ENCODE data around the gene PTPN1.
"Not testable (repeated sequence)": the region's sequence is repeated elsewhere in the genome, so short reads cannot be mapped to it uniquely, and the experiment has no call there.

PTPN1 gene

DNA sequence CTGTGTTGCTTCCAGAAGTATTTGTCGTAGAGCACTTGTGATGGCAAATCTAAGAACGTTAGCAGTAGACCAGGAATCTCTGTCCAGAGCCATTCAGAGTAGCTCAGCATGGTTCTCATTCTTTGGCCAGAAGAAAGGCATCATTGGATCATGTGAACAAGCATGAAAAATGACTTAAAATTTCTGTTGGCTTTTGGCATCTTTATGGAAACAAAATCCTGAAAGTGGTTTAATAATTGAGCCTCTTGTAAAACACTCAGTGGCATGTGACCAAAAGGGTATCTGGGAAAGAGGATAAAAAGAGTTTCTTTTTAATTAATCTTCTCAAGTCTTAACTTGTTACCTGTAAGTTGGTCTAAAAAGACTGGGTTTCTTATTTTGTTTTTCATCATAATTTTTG, 55.2 kb downstream of the PTPN1 start:
- Mint-ChIP-seq H3K4me1 (peaks cover 35% of the 10 kb centered on the region), H3K4me3 (no peak overlapping the region), H3K9me3 (no peaks in the 10 kb centered on the region), H3K27ac (no peak overlapping the region), H3K36me3 (ENCODE audit: low read depth) (peaks cover 57% of the 10 kb centered on the region), H3K27me3 (ENCODE audit: low read depth) (peaks cover 4% of the 10 kb centered on the region)
- TF ChIP-seq, protein P1, sequence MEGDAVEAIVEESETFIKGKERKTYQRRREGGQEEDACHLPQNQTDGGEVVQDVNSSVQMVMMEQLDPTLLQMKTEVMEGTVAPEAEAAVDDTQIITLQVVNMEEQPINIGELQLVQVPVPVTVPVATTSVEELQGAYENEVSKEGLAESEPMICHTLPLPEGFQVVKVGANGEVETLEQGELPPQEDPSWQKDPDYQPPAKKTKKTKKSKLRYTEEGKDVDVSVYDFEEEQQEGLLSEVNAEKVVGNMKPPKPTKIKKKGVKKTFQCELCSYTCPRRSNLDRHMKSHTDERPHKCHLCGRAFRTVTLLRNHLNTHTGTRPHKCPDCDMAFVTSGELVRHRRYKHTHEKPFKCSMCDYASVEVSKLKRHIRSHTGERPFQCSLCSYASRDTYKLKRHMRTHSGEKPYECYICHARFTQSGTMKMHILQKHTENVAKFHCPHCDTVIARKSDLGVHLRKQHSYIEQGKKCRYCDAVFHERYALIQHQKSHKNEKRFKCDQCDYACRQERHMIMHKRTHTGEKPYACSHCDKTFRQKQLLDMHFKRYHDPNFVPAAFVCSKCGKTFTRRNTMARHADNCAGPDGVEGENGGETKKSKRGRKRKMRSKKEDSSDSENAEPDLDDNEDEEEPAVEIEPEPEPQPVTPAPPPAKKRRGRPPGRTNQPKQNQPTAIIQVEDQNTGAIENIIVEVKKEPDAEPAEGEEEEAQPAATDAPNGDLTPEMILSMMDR (IDR thresholded peaks at IDR 0.05; ENCODE audit: unreplicated experiment in 3 of 3): no peak

DNA sequence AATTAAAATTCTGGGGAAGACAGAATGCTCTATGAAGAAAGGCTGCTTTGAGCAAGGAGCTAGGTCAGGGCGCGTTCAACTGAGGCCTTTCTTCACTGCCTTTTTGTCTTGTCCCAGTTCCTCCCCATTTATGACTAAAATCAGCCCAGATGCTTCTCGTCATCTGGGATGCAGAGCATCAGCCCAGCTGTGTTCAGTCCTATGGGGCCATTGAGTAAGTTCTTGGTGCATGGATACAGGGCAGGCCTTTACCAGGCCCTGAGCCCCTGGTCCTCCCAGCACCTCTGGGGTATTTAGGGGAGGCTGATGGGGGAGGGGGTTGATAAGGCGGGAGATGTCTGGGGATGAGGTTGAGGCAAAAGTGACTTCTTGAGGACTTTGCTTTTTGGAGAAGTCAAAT, 55.7 kb downstream of the PTPN1 start:
- Mint-ChIP-seq H3K4me1 (peaks cover 37% of the 10 kb centered on the region), H3K36me3 (ENCODE audit: low read depth) (peaks cover 58% of the 10 kb centered on the region), H3K27ac (no peak overlapping the region), H3K9me3 (no peaks in the 10 kb centered on the region), H3K27me3 (ENCODE audit: low read depth) (peaks cover 4% of the 10 kb centered on the region), H3K4me3 (no peak overlapping the region)
- TF ChIP-seq, protein P1 (IDR thresholded peaks at IDR 0.05; ENCODE audit: unreplicated experiment in 3 of 3): no peak

DNA sequence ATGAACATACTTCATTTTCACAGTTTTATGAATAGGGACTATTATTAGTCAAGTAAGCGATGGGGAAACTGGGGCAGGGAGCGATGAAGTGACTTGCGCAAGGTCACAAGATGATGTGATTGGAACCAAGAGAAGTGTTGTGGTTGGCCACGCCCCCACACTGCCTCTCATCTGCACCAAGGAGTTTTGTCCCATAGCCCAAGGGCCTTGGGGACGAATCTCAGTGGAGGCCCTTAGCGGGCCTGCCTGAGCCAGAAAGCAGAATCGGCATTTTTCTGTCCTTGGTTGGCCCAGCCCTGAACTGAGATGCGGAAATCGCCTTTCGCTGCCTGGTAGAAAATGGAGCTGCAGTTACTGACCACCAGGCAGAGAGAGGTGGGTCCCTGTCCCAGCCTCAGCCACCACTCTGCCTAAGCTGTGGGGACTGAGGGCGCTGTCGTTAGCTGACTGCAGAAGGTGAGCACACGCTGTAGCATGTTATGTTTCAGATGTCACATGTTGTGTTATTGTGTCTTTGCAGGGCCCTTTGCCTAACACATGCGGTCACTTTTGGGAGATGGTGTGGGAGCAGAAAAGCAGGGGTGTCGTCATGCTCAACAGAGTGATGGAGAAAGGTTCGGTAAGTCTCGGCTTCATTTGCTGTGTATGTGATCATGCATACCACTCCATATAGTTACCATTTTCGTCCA, 57.8 kb downstream of the PTPN1 start:
- peaks cover 4% of the 10 kb centered on the region for H3K27me3 Mint-ChIP-seq (ENCODE audit: low read depth)
- TF ChIP-seq, protein P1 (IDR thresholded peaks at IDR 0.05; ENCODE audit: unreplicated experiment in 3 of 3): no peak
- H3K9me3 Mint-ChIP-seq: no peaks in the 10 kb centered on the region
- no peak overlapping the region for H3K4me3 Mint-ChIP-seq
- H3K27ac Mint-ChIP-seq: no peak overlapping the region
- H3K36me3 Mint-ChIP-seq (ENCODE audit: low read depth): peaks cover 47% of the 10 kb centered on the region
- peaks cover 37% of the 10 kb centered on the region for H3K4me1 Mint-ChIP-seq

DNA sequence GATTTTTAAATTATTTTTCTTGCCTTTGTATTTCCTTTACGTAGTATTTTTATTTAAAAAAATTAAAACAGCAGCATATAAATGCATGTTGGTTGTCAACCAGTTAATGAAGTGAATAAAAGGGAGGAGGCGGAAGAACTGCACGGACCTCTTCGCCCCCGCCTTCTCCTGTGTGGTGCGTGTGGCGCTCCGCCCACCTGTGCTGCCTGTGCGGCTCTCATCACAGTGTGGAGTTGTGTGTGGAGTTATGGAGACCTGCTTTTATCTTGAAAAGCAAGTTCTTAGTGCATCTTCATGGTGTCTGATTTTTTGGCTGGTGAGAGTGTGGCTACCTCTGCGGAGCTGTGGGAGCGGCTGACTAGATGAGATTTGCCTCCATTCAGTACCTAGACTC, 58.4 kb downstream of the PTPN1 start:
- H3K9me3 Mint-ChIP-seq: no peaks in the 10 kb centered on the region
- H3K27me3 Mint-ChIP-seq (ENCODE audit: low read depth): peaks cover 4% of the 10 kb centered on the region
- peaks cover 37% of the 10 kb centered on the region for H3K4me1 Mint-ChIP-seq
- H3K36me3 Mint-ChIP-seq (ENCODE audit: low read depth): peaks cover 42% of the 10 kb centered on the region
- H3K27ac Mint-ChIP-seq: no peak overlapping the region
- TF ChIP-seq, protein P1 (IDR thresholded peaks at IDR 0.05; ENCODE audit: unreplicated experiment in 3 of 3): no peak
- H3K4me3 Mint-ChIP-seq: no peak overlapping the region

DNA sequence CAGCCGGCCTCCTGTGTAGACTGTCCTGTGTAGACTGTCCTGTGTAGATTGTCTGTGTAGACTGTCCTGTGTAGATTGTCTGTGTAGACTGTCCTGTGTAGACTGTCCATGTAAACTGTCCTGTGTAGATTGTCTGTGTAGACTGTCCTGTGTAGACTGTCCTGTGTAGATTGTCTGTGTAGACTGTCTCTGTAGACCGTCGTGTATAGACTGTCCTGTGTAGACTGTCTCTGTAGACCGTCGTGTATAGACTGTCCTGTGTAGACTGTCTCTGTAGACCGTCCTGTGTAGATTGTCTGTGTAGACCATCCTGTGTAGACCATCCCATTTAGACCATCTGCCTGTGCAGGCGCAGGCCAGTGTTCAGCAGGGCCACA, 59.3 kb downstream of the PTPN1 start:
- not testable (repeated sequence) for H3K27ac Mint-ChIP-seq

DNA sequence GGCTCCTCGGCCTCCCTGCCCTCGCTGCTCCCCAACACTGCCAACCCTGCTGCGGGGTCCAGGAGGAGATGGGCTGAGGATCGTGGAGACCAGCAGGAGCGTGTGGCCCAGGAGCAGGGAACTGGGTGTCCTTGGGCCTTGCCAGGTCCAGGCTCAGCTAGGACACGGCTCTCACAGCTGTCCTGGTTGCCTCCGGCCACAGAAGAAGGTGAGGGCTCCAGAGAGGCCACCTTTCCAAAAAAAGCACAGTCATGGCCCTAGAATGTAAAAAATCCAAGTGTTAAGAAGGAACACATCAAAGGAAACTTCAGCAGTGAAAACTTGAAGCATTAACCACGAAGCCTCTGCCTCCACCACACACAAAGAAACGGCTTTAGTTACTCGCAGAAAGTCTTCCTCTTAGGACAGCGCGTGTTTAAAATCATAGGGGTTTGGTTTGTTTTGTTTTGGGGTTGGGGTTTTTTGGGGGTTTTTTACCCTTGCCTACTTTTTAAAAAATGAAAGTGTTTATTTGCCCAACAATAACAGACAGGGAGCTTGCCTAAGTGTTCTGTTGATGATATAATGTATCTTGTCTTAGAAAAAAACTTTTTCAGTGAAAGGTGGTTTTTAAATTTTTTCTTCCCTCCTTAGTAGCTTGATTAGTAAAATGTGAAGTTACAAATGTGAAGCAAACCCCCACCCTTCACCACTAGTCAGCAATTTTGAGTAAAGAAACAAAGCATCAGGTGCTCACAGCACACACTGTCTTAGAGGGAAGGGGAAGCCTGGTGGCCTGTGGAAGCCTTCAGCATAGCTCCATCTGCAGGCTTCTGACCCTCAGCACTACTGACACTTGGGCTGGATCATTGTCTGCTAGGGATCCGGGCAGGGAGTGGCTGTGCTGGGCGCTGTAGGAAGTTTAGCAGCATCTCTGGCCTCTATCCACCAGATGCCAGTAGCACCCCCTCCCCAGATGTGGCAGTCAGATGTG, 60.0 kb downstream of the PTPN1 start:
- Mint-ChIP-seq H3K4me1 (peaks cover 35% of the 10 kb centered on the region), H3K9me3 (no peaks in the 10 kb centered on the region), H3K4me3 (no peak overlapping the region), H3K27ac (no peak overlapping the region), H3K27me3 (ENCODE audit: low read depth) (peaks cover 4% of the 10 kb centered on the region), H3K36me3 (ENCODE audit: low read depth) (peaks cover 49% of the 10 kb centered on the region)
- TF ChIP-seq, protein P1 (IDR thresholded peaks at IDR 0.05; ENCODE audit: unreplicated experiment in 3 of 3): peak in 1 of 3 experiments; percentile 17

More for the DNA sequence above, 59.3 kb downstream of the PTPN1 start:
- H3K27me3 Mint-ChIP-seq (ENCODE audit: low read depth); H3K9me3 Mint-ChIP-seq; H3K4me3 Mint-ChIP-seq: not testable (repeated sequence)
- Mint-ChIP-seq H3K36me3 (ENCODE audit: low read depth) (peaks cover 46% of the 10 kb centered on the region), H3K4me1 (peaks cover 38% of the 10 kb centered on the region)

Data from nephron (organoid).